GM12891 (cell line): Measurements from ENCODE around the gene CYBA.
"Not testable (repeated sequence)": the region's sequence is repeated elsewhere in the genome, so short reads cannot be mapped to it uniquely, and the experiment has no call there.

Experiments used
- DNase-seq: peaks from one replicate; pipeline ENCODE4 v3.0.0; 2011; ENCODE audit warnings: low spot score; ENCODE audit not compliant: insufficient read length
- FAIRE-seq: peaks from 2 replicates; lab custom pipeline; 2011; peaks lifted over from hg19 to GRCh38; lab: Jason Lieb, UNC
- PAX5 ChIP-seq: IDR thresholded peaks from 2 replicates; pipeline ENCODE4 v1.6.1; 2011; ENCODE audit warnings: low read length, moderate library complexity, mild to moderate bottlenecking; ENCODE audit not compliant: insufficient read depth, severe bottlenecking
- POLR2A ChIP-seq: IDR thresholded peaks from 2 replicates; pipeline ENCODE4 v1.6.1; 2011; ENCODE audit warnings: low read depth, low read length, control low read depth
- POLR2AphosphoS5 ChIP-seq: IDR thresholded peaks from 2 replicates; pipeline ENCODE4 v1.6.1; 2011; ENCODE audit warnings: low read depth, low read length, control low read depth
- POU2F2 ChIP-seq: IDR thresholded peaks from 2 replicates; pipeline ENCODE4 v1.6.1; 2011; ENCODE audit warnings: low read depth, mild to moderate bottlenecking, control low read depth, low read length, moderate library complexity
- SPI1 ChIP-seq: IDR thresholded peaks from 2 replicates; pipeline ENCODE4 v1.6.1; 2011; ENCODE audit warnings: low read depth, low read length, control low read depth
- TAF1 ChIP-seq: IDR thresholded peaks from 2 replicates; pipeline ENCODE4 v1.6.1; 2011; ENCODE audit warnings: low read depth, low read length, control low read depth

CYBA gene

GRCh38 chr16:88616320-88616719 lies 34.5 kb downstream of the CYBA start:
- DNase-seq (no peak), FAIRE-seq (no peak)
- no peak for TF ChIP-seq POLR2AphosphoS5
- TF ChIP-seq POLR2A = no peak

GRCh38 chr16:88614818-88615580 lies 35.9 kb downstream of the CYBA start:
- no peak for DNase-seq
- TF ChIP-seq POLR2A = no peak
- no peak for FAIRE-seq

GRCh38 chr16:88613911-88614817 lies 36.7 kb downstream of the CYBA start:
- DNase-seq (no peak), FAIRE-seq (no peak)
- TF ChIP-seq PAX5 = no peak
- no peak for TF ChIP-seq POU2F2
- TF ChIP-seq POLR2A = no peak

GRCh38 chr16:88613293-88613692 lies 37.6 kb downstream of the CYBA start:
- DNase-seq = no peak
- no peak for FAIRE-seq
- TF ChIP-seq PAX5 (no peak), SPI1 (no peak), POLR2A (no peak), POU2F2 (no peak), TAF1 (no peak), POLR2AphosphoS5 (no peak)

- DNase-seq = no peak
- FAIRE-seq = no peak
- TF ChIP-seq TAF1 (no peak), POLR2A (no peak), POU2F2 (no peak), POLR2AphosphoS5 (no peak), PAX5 (no peak), SPI1 (no peak)
Measured at GRCh38 chr16:88610909-88611812, 39.7 kb downstream of the CYBA start.

- TF ChIP-seq SPI1 = no peak
- no peak for TF ChIP-seq POU2F2
- TF ChIP-seq PAX5 = no peak
- TF ChIP-seq TAF1 = no peak
- no peak for TF ChIP-seq POLR2A
- no peak for TF ChIP-seq POLR2AphosphoS5
- DNase-seq = no peak
- FAIRE-seq = no peak
Measured at GRCh38 chr16:88610080-88610479, 40.8 kb downstream of the CYBA start.

GRCh38 chr16:88609426-88609825 lies 41.4 kb downstream of the CYBA start:
- not testable (repeated sequence) for FAIRE-seq, DNase-seq

- TF ChIP-seq PAX5 (no peak), POLR2A (no peak), SPI1 (peak; percentile 60), POU2F2 (no peak), POLR2AphosphoS5 (no peak)
- FAIRE-seq (no peak), DNase-seq (no peak)
Measured at GRCh38 chr16:88608076-88608475, 42.8 kb downstream of the CYBA start.

- TF ChIP-seq PAX5 (no peak), POLR2AphosphoS5 (no peak), TAF1 (no peak), POU2F2 (no peak), SPI1 (no peak), POLR2A (no peak)
- FAIRE-seq (no peak), DNase-seq (no peak)
Measured at GRCh38 chr16:88606148-88606757, 44.6 kb downstream of the CYBA start.
